Thyroid gland (tissue), 4 donors: ENCODE data around the gene YAP1. TPM values are rescaled to one million over a fixed set of nuclear protein-coding genes. Genes with fewer than 3 reads are reported as not detected.

Experiments used
- DNase-seq, 2 donors: peaks; one replicate each; pipeline ENCODE4 v3.0.0-alpha.2; 2019
- H3K27ac ChIP-seq, 3 donors: fragments of 200-600 bp; sonication (generic); 1 replicate in 2 of 3; 2 replicates in 1 of 3; pipeline ENCODE4 v1.5.1; 2016 to 2019; ENCODE audit warnings: mild to moderate bottlenecking in 1 of 3, moderate library complexity in 1 of 3
- H3K27me3 ChIP-seq: fragments of 200-600 bp; sonication (generic); one replicate; pipeline ENCODE4 v1.5.1; 2019
- H3K36me3 ChIP-seq, 2 donors: fragments of 200-600 bp; sonication (generic); one replicate each; pipeline ENCODE4 v1.5.1; 2016 to 2019
- H3K4me1 ChIP-seq, 2 donors: fragments of 200-600 bp; sonication (generic); one replicate each; pipeline ENCODE4 v1.5.1; 2017 to 2019
- H3K4me3 ChIP-seq, 3 donors: fragments of 200-600 bp; sonication (generic); replicated peaks in 1 of 3; 1 replicate in 2 of 3; 2 replicates in 1 of 3; pipeline ENCODE4 v1.5.1; 2016; ENCODE audit warnings: mild to moderate bottlenecking in 1 of 3
- H3K9me3 ChIP-seq: fragments of 200-600 bp; sonication (generic); one replicate; pipeline ENCODE4 v1.5.1; 2017
- CTCF ChIP-seq, 6 experiments: fragments of 200-600 bp in 3 of 6; fragments of 450-650 bp in 3 of 6; sonication (generic) in 3 of 6; IDR thresholded peaks; one replicate each; pipeline ENCODE4 v1.5.1; 2016 to 2019; ENCODE audit warnings: antibody characterized with exemption in 6 of 6, mild to moderate bottlenecking in 2 of 6, inconsistent platforms in 1 of 6, moderate library complexity in 1 of 6
- POLR2A ChIP-seq, 2 donors: fragments of 450-650 bp; IDR thresholded peaks; one replicate each; pipeline ENCODE4 v1.6.1; 2017; ENCODE audit warnings: antibody characterized with exemption in 2 of 2, mild to moderate bottlenecking in 2 of 2, moderate library complexity in 1 of 2
- WGBS, 2 donors: methylation state at CpG; one replicate each; pipeline ENCODE4 v1.1.5; 2017; 5-methylcytosine and 5-hydroxymethylcytosine counted together
- intact Hi-C: fragments of 100-400 bp; cut with DNase I; formaldehyde crosslinking; loops from one replicate; pipeline ENCODE4 v1.15.1; 2023
- total RNA-seq, 4 donors: library from RNA; depleted of rRNA; stranded (reverse); fragments of >200 nt; gene quantifications; one replicate each; pipeline ENCODE4 v1.2.3, GENCODE V29; 2016

YAP1 gene
- total RNA-seq, 4 donors from 2014 or later = 162 to 202 (median 176) TPM

GRCh38 chr11:102071497-102072472, 38.5 kb upstream of the YAP1 start:
- Histone ChIP-seq H3K4me3 (no peak overlapping the region), H3K36me3 (no peaks in the 10 kb centered on the region), H3K27ac (no peak overlapping the region), H3K4me1 (no peaks in the 10 kb centered on the region), H3K9me3 (no peaks in the 10 kb centered on the region), H3K27me3 (no peaks in the 10 kb centered on the region)
- intact Hi-C loops = no loop called here
- no peak for DNase-seq
- TF ChIP-seq CTCF (IDR thresholded peaks at IDR 0.05) (no peak), POLR2A (IDR thresholded peaks at IDR 0.05) (no peak)
- 80 to 93% methylated on average over 1 of the region's 1 CpG for WGBS, 2 donors

GRCh38 chr11:102073253-102073652, 37.0 kb upstream of the YAP1 start:
- H3K4me1 ChIP-seq = no peaks in the 10 kb centered on the region
- H3K27ac ChIP-seq = no peak overlapping the region
- H3K36me3 ChIP-seq = no peaks in the 10 kb centered on the region
- no peak for DNase-seq
- H3K4me3 ChIP-seq = no peak overlapping the region
- H3K27me3 ChIP-seq = no peaks in the 10 kb centered on the region
- WGBS, 2 donors = 100% methylated on average over 1 to 2 of the region's 2 CpGs
- H3K9me3 ChIP-seq = no peaks in the 10 kb centered on the region
- TF ChIP-seq POLR2A (IDR thresholded peaks at IDR 0.05) (no peak), CTCF (IDR thresholded peaks at IDR 0.05) (no peak)
- intact Hi-C loops = no loop called here

- no peaks in the 10 kb centered on the region for H3K9me3 ChIP-seq
Observed at GRCh38 chr11:102079625-102080024, 30.6 kb upstream of the YAP1 start.

GRCh38 chr11:102081313-102081712, 28.9 kb upstream of the YAP1 start:
- intact Hi-C loops = no loop called here
- Histone ChIP-seq H3K27ac (no peak overlapping the region), H3K4me1 (no peaks in the 10 kb centered on the region), H3K9me3 (no peaks in the 10 kb centered on the region), H3K36me3 (no peaks in the 10 kb centered on the region), H3K4me3 (no peak overlapping the region), H3K27me3 (no peaks in the 10 kb centered on the region)
- DNase-seq = no peak
- no peak for TF ChIP-seq POLR2A (IDR thresholded peaks at IDR 0.05)
- TF ChIP-seq CTCF (IDR thresholded peaks at IDR 0.05) = no peak
- 93 to 95% methylated on average over 7 of the region's 7 CpGs for WGBS, 2 donors

More at GRCh38 chr11:102079625-102080024, 30.6 kb upstream of the YAP1 start:
- H3K27ac ChIP-seq = no peak overlapping the region
- H3K36me3 ChIP-seq = no peaks in the 10 kb centered on the region
- no peak overlapping the region for H3K4me3 ChIP-seq
- no peak for DNase-seq
- TF ChIP-seq POLR2A (IDR thresholded peaks at IDR 0.05) = no peak
- no peak for TF ChIP-seq CTCF (IDR thresholded peaks at IDR 0.05)
- H3K27me3 ChIP-seq = no peaks in the 10 kb centered on the region
- intact Hi-C loops = no loop called here
- no peaks in the 10 kb centered on the region for H3K4me1 ChIP-seq

GRCh38 chr11:102085864-102086551, 24.2 kb upstream of the YAP1 start:
- no peaks in the 10 kb centered on the region for H3K36me3 ChIP-seq
- no peak overlapping the region for H3K4me3 ChIP-seq
- H3K4me1 ChIP-seq = no peaks in the 10 kb centered on the region
- DNase-seq = no peak
- intact Hi-C loops = no loop called here
- 85 to 87% methylated on average over 7 of the region's 7 CpGs for WGBS, 2 donors
- TF ChIP-seq POLR2A (IDR thresholded peaks at IDR 0.05) (no peak), CTCF (IDR thresholded peaks at IDR 0.05) (no peak)
- no peak overlapping the region for H3K27ac ChIP-seq
- H3K9me3 ChIP-seq = no peaks in the 10 kb centered on the region
- H3K27me3 ChIP-seq = no peaks in the 10 kb centered on the region
